GM19455 (cell line): ENCODE data around the gene SCUBE3.

ENCODE experiments used
- ATAC-seq: cut with Tn5 transposase; IDR thresholded peaks from one replicate; pipeline ENCODE4 v1.9.1; 2021; ENCODE audit not compliant: unreplicated experiment

Gene SCUBE3

DNA sequence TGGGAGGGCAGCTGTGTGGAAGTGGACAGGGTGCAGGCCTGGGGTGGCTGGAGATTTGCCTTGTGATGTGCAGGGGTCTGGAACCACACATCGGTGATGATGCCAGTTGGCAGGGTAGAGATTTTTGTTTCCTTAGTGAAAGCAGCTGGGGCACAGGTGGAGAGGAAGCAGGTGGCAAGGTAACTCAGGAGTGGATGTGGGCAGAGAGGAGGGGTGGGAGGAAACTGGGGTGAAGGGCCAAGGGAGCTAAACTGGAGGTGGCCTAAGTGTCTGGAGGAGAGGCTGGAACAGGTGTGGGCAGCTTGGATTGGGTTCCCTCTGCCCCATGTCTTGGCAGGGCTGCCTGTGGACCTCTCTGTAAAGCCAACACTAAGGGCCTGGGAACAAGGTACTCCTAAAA lies 4.7 kb upstream of the SCUBE3 start:
- ATAC-seq, result no peak

GRCh38 chr6:35209622-35210247 lies 4.0 kb upstream of the SCUBE3 start:
- no peak for ATAC-seq

GRCh38 chr6:35213298-35213791 lies 411 bp upstream of the SCUBE3 start:
- ATAC-seq, result no peak

DNA sequence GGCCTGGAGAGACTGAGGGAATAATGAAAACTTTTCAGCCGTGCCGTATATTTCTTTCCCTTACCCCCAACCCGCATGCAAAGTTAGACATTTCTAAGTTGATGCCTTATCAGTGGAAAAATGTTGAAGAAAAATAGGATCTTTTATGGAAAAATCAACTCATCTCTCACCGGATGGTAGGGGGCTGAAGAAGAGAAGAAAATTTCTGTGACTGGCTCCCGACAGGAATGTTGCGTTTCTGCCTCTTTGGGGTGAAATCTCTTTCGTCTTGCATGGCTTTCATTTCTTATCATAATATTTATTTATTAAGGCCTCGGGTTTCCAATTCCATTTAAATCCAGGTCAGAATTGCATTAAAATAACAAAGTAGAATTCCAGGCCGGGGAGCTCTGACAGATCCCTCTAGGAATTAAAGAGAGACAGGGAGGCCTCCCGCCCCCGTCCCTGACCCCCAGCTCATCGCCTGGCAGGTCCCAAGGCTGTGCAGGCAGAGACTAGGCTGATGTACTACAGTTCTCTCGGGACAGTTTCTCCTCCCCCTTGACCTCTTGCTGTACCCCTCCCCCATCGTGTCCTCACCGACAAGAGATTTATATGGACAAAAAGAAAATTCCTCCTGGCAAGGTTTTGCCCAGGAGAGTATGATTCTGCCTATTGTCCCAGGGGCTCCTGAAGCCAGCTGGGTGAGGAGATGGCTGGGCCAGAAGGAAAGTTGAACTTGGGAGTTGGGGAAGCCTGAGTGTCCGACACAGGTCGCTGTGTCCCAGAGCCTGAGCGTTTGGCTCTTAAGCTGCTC lies 1.3 kb downstream of the SCUBE3 start:
- ATAC-seq, result no peak

DNA sequence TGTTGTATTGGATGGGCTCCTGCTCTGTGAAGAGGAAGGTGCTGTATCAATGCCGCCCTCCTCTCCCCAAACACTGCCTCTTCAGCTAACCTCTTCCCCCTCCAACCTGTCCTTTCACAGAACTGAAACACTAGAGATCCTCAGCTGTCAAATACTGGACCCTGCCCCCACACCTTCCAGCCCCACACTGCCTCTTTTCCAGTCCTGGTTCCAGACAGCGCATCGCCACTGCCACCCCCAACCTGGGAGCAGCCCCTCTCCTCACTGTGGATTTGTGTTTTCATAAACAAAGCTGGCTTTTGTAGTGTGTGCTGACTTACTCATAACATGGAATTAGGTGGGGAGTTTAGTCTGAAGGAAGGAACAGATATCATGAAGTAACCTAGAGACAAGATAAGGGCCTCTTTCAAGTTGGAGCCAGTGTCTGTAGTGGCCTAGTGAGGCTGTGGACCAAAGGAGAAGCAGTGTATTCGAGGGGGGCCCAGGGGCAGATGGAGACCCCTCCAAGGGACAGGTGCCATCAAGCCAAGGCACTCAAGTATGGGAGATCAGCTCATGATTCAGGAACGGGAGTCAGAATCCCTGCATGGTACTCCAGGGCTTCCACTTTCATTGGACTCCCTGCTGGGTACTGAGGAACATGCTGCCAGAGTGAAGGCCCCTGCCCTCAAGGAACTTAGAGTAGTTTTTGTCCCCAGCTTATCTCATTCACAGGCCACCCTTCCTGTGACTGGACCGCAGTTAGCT lies 2.1 kb downstream of the SCUBE3 start:
- ATAC-seq, result no peak

- no peak for ATAC-seq
Measured at GRCh38 chr6:35216412-35216732, 2.6 kb downstream of the SCUBE3 start.

GRCh38 chr6:35216851-35217811 lies 3.4 kb downstream of the SCUBE3 start:
- no peak for ATAC-seq

DNA sequence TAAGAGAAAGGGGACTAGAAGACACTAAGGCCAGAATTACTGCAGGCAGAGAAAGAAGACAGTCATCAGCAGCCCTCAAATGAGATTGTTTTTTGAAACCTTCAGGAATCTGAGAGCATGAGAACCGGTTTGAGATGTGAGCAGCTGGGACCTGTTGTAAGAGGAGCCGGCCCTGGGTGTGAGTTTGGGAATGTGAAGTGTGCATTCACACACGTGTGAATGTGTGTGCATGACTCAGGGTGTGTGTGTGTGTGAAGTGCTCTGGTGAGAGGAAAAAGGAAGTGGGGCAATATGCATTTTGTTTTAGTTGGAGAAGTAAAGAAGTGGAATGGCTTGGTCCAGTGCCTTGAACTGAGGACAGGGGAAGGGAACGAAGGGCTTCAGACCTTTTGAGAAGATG lies 4.3 kb downstream of the SCUBE3 start:
- no peak for ATAC-seq

- ATAC-seq, result no peak
Measured at GRCh38 chr6:35218456-35218855, 4.7 kb downstream of the SCUBE3 start.

DNA sequence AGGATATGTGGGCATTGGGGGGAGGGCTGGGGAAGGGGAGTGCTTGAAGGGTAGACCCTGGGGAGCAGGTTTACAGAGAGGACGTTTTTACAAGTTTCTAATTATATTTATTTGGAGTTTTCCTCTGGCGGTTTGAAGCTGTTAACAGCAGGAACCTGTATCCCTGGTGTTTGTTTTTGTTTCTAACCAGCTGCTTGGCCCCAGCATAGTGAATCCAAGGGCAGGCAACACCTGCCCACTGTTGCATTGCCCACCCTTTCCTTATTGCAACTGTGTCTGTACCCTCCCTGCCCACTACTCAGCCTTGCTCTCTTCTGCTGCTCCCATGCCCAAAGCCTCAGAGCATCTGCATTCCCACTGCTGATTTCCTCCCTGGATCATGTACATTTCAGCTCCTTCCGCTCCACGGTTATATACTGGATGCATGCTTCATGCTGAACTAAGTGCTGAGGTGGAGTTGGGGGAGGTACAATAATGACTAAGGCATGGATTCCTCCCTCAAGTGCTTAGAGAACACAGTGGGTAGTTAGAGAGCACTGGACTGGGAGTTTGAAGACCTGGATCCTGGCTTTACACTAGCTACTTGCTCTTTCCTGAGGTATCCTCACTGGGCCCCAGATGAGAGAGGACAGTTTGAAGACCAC lies 6.0 kb downstream of the SCUBE3 start:
- ATAC-seq, result no peak

DNA sequence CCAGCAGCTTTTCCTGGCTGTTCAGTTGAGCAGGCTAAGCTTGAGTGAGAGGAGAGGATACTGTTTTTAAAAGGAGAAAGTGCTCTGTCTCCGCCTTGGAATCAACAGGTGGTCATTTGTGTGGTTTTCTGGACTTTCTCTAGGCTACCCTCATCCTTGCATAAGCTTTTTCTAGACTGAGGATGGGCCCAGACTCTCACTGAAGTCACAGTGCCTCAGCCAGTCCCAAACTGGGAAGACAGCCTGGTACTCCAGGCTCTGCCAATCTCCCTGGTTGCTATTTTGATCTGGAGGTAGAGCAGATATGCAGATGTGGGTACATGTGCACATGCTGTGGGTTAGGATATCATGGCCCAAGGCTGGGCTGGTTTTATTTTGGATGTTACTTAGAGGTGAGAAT lies 7.0 kb downstream of the SCUBE3 start:
- ATAC-seq, result no peak

- no peak for ATAC-seq
Measured at GRCh38 chr6:35223396-35223795, 9.6 kb downstream of the SCUBE3 start.

DNA sequence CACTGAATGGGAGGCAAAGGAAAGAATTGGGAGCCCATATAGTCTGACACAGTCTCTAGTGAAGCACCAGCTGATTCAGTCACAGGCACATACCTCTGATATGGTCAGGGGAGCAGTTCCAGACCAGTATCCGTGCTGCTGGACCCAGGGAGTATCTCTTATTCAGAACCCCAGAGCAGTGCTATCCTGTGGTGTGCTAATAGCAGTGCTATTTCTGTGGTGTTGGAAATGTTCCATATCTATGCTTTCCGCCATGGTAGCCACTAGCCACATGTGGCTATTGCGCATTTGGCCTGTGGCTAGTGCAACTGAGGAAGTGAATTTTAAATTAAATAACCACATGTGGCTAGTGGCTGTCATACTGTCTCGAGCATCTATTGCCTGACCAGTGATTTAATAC lies 11.0 kb downstream of the SCUBE3 start:
- ATAC-seq, result no peak

DNA sequence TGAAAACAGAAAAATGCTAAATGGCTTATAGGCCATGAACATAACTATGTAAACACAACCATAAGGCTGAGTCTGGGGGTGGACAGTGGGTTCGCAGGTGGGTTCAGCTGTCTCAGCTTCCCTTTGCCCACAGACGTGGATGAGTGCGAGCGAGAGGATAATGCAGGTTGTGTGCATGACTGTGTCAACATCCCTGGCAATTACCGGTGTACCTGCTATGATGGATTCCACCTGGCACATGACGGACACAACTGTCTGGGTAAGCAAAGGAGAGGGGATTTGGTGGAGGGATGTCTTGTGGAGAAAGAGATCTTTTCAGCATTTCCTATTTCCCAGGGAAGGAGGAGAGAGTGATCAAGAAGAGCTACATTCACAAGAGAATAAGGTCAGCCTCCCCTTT lies 14.7 kb downstream of the SCUBE3 start:
- no peak for ATAC-seq

GRCh38 chr6:35229304-35229703 lies 15.5 kb downstream of the SCUBE3 start:
- no peak for ATAC-seq

DNA sequence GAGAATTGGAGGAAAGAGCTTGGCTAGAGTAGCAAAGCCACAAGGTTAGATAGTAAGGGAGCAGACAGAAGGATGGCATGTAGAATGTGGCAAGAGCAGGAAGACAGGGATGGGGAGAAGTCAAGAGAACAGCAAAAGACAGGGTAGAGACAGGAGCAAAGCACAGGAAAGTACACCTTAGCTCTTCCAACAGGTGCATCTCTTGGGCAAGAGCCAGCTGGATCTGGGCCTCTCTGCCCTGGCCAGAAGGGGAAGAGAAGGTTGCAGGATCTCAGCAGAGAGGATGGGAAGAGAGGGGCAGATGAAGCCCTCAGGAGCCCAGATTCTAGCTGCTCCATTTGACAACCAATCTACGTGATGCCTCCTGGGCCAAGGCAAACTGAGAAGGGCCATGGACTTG lies 16.7 kb downstream of the SCUBE3 start:
- ATAC-seq, result no peak

- no peak for ATAC-seq
Measured at GRCh38 chr6:35230950-35231349, 17.2 kb downstream of the SCUBE3 start.

DNA sequence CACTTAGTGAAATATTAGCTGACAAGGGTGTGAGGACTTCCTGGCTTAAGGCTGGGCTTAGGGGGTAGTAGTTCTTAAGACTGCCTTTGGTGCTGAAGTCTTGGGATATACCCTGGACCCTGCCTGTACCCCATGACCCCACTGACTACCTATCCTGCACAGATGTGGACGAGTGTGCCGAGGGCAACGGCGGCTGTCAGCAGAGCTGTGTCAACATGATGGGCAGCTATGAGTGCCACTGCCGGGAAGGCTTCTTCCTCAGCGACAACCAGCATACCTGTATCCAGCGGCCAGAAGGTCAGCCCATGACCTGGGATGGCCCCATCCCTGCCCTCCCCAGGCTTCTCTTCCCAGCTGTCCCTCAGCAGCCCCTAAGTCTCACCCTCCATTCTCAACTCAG lies 17.8 kb downstream of the SCUBE3 start:
- ATAC-seq, result no peak

- ATAC-seq, result no peak
Measured at GRCh38 chr6:35234901-35235300, 21.1 kb downstream of the SCUBE3 start.

DNA sequence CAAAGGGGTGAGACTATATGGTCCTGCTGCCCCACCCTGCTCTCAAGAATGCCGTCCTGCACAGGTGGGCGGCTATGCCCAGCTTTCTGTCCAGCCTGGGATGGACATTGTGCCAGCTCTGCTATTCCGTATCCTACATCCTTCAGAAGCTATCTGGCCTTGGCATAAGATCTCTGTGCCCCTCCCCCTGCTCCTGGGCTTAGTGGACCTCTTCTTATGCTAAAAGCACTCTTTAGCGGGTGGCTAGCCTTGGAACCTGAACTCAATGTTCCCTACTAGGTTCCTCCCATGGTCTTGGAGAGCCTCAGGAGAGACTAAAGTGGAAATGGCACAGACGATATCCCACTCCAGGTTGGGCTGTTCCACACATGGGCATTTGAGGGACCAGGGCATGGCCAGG lies 22.5 kb downstream of the SCUBE3 start:
- ATAC-seq, result no peak
